K562 (cell line): ENCODE results near the gene PDZK1IP1. TPM values are rescaled to one million over a fixed set of nuclear protein-coding genes. Genes with fewer than 3 reads are reported as not detected.

ENCODE experiments used
- ATAC-seq: fragments of 200-7000 bp; cut with Tn5 transposase; 3 replicates; pipeline ENCODE4 v1.9.1; 2020; ENCODE audit warnings: moderate library complexity
- BruUV-seq: library from RNA; stranded (reverse); fragments of 400-500 nt; replicated peaks from 2 replicates; lab custom pipeline; 2021; lab: Mats Ljungman, UMichigan
- CTCF ChIA-PET: fragments of 300-600 bp; formaldehyde crosslinking; extraction: SDS; loops from one replicate; lab custom pipeline; 2021; ENCODE audit warnings: low intra/inter-chr PET ratio; lab: Yijun Ruan, JAX
- POLR2A ChIA-PET: fragments of 300-600, 350-650 bp; sonication (Branson Sonifier 250); formaldehyde crosslinking; extraction: SDS; loops from one replicate; lab custom pipeline; 2021; ENCODE audit warnings: antibody characterized with exemption, inconsistent platforms; lab: Yijun Ruan, JAX
- DNase-seq, 4 experiments: peaks; one replicate each; pipeline versions ENCODE4 v3.0.0 to v3.0.0-alpha.2; 2011 to 2018; ENCODE audit warnings: low spot score in 3 of 4, mixed read lengths in 3 of 4; ENCODE audit errors: extremely low read depth in 1 of 4
- FAIRE-seq: peaks from 2 replicates; lab custom pipeline; 2011; peaks lifted over from hg19 to GRCh38; lab: Jason Lieb, UNC
- H2AFZ ChIP-seq: 2 replicates; pipeline ENCODE4 v1.6.0; 2011; ENCODE audit warnings: low read depth, low read length, control low read depth, inconsistent platforms
- H3K27ac ChIP-seq: fragments of 200-600 bp; 3 replicates; pipeline ENCODE4 v1.8.0; 2011; ENCODE audit warnings: low read depth, mild to moderate bottlenecking, control low read depth, inconsistent platforms, low read length, moderate library complexity, mixed read lengths; ENCODE audit errors: extremely low read depth
- H3K27me3 ChIP-seq, 2 experiments: fragments of 300-600 bp in 1 of 2; 2 replicates in 1 of 2; 3 replicates in 1 of 2; pipeline versions ENCODE4 v1.6.0 to v1.8.0; 2011; ENCODE audit warnings: inconsistent platforms in 2 of 2, low read length in 2 of 2, mild to moderate bottlenecking in 1 of 2, mixed read lengths in 1 of 2, moderate library complexity in 1 of 2; ENCODE audit not compliant: control insufficient read depth in 2 of 2, insufficient read depth in 2 of 2
- H3K36me3 ChIP-seq: fragments of 300-600 bp; 3 replicates; pipeline ENCODE4 v1.8.0; 2011; ENCODE audit warnings: mild to moderate bottlenecking, low read length, inconsistent platforms; ENCODE audit not compliant: control insufficient read depth, insufficient read depth
- H3K4me1 ChIP-seq, 2 experiments: fragments of 200-600 bp in 1 of 2; replicated peaks in 1 of 2; 2 replicates in 1 of 2; 3 replicates in 1 of 2; pipeline versions ENCODE4 v1.5.1 to v1.8.0; 2011; ENCODE audit warnings: inconsistent platforms in 2 of 2, low read length in 2 of 2, mild to moderate bottlenecking in 1 of 2, mixed read lengths in 1 of 2, moderate library complexity in 1 of 2; ENCODE audit not compliant: control insufficient read depth in 2 of 2, insufficient read depth in 2 of 2
- H3K4me2 ChIP-seq: 2 replicates; pipeline ENCODE4 v1.6.1; 2011; ENCODE audit warnings: low read length, control low read depth, inconsistent platforms, mixed read lengths; ENCODE audit not compliant: insufficient read depth
- H3K4me3 ChIP-seq: fragments of 200-600 bp; sonication (generic), shearing (Covaris generic); 2 replicates; pipeline ENCODE4 v1.5.1; 2016; ENCODE audit warnings: control low read depth, inconsistent platforms
- H3K79me2 ChIP-seq: fragments of 200-600 bp; 3 replicates; pipeline ENCODE4 v1.8.0; 2011; ENCODE audit warnings: low read length, inconsistent platforms; ENCODE audit not compliant: control insufficient read depth, insufficient read depth
- H3K9ac ChIP-seq, 2 experiments: 2 replicates each; pipeline versions ENCODE4 v1.6.0 to v1.6.1; 2011; ENCODE audit warnings: low read depth in 2 of 2, low read length in 2 of 2, control low read depth in 1 of 2, inconsistent platforms in 1 of 2, mild to moderate bottlenecking in 1 of 2, mixed read lengths in 1 of 2; ENCODE audit not compliant: insufficient read depth in 1 of 2
- H3K9me1 ChIP-seq: one replicate; pipeline ENCODE4 v1.6.0; 2011; ENCODE audit warnings: inconsistent platforms, mild to moderate bottlenecking, low read length, moderate library complexity; ENCODE audit not compliant: control insufficient read depth, insufficient read depth
- H3K9me3 ChIP-seq: replicated peaks from 2 replicates; pipeline ENCODE4 v1.5.1; 2011; ENCODE audit warnings: low read depth, low read length, inconsistent platforms; ENCODE audit not compliant: control insufficient read depth, insufficient read depth
- H4K20me1 ChIP-seq: replicated peaks from 2 replicates; pipeline ENCODE4 v1.6.1; 2011; ENCODE audit warnings: low read length, inconsistent platforms, mixed read lengths; ENCODE audit not compliant: control insufficient read depth, insufficient read depth
- ARHGAP35 ChIP-seq: fragments of 450-650 bp; IDR thresholded peaks from 2 replicates; pipeline ENCODE4 v1.6.1; 2018; ENCODE audit not compliant: partially characterized antibody
- ARNT ChIP-seq, 2 experiments: fragments of 450-650 bp; IDR thresholded peaks; 2 replicates each; pipeline ENCODE4 v1.6.1; 2016; ENCODE audit warnings: mild to moderate bottlenecking in 1 of 2
- NBN ChIP-seq: fragments of 450-650 bp; IDR thresholded peaks from 2 replicates; pipeline ENCODE4 v1.6.1; 2016; ENCODE audit warnings: low read depth, mild to moderate bottlenecking
- PPARD ChIP-seq: fragments of 250-450 bp; sonication (Bioruptor Pico); IDR thresholded peaks from 2 replicates; pipeline ENCODE4 v1.8.0; 2022; ENCODE audit warnings: inconsistent platforms, mild to moderate bottlenecking, moderate library complexity
- RBFOX2 ChIP-seq: fragments of 200-400 bp; formaldehyde crosslinking; IDR thresholded peaks from 2 replicates; pipeline ENCODE4 v1.6.1; 2017; ENCODE audit warnings: low read depth, mild to moderate bottlenecking, low read length, moderate library complexity
- TAF9B ChIP-seq: fragments of 450-650 bp; IDR thresholded peaks from 2 replicates; pipeline ENCODE4 v1.6.1; 2018; ENCODE audit warnings: mild to moderate bottlenecking; ENCODE audit not compliant: partially characterized antibody
- XRCC4 ChIP-seq: IDR thresholded peaks from one replicate; pipeline ENCODE4 v1.6.1; 2011; ENCODE audit not compliant: insufficient read depth, insufficient read length; ENCODE audit errors: extremely low read depth
- WGBS: fragments of 100-300 bp; shearing (Covaris generic); methylation state at CpG from one replicate; pipeline ENCODE4 v1.1.6; 2016; ENCODE audit warnings: low coverage, mixed read lengths; ENCODE audit not compliant: insufficient coverage; ENCODE audit errors: missing lambda C conversion rate; 5-methylcytosine and 5-hydroxymethylcytosine counted together
- in situ Hi-C: fragments of 300-500 bp; cut with MboI; formaldehyde crosslinking; loops from 4 replicates; pipeline ENCODE4 v1.15.0; 2018; ENCODE audit warnings: inconsistent platforms, mixed read lengths
- intact Hi-C: fragments of 100-400 bp; cut with micrococcal nuclease; formaldehyde crosslinking; loops from 2 replicates; pipeline ENCODE4 v1.14.2; 2022
- polyA plus RNA-seq, 8 experiments: library from polyadenylated mRNA; depleted of rRNA in 4 of 8; stranded (reverse) in 5 of 8; unstranded in 3 of 8; fragments of >200 nt; fragmentation: Nextera tagmentation in 2 of 8; fragmentation: Illumina TruSeq in 1 of 8; extraction: Ambion mirVana in 2 of 8; extraction: Trizol in 1 of 8; gene quantifications; 2 replicates each; pipeline versions ENCODE4 v1.2.1 to v1.2.3, GENCODE V29; 2011 to 2014; ENCODE audit warnings: inconsistent platforms in 1 of 8, missing spikeins in 1 of 8
- total RNA-seq, 7 experiments: library from RNA; depleted of rRNA in 6 of 7; stranded (reverse); fragments of >200 nt in 6 of 7; fragmentation: Illumina TruSeq in 2 of 7; extraction: Trizol in 2 of 7; gene quantifications; 2 replicates each; pipeline versions ENCODE4 v1.2.1 to v1.2.3, GENCODE V29; 2011 to 2021; ENCODE audit warnings: low replicate concordance in 1 of 7
- TF ChIP-seq, protein P1 (sequence below): fragments of 450-650 bp; IDR thresholded peaks from 2 replicates; pipeline ENCODE4 v1.6.1; 2018; ENCODE audit warnings: mild to moderate bottlenecking, low read depth; ENCODE audit not compliant: partially characterized antibody
- TF ChIP-seq, protein P2 (sequence below): sonication (generic); formaldehyde crosslinking; IDR thresholded peaks from 2 replicates; pipeline ENCODE4 v1.8.0; 2022; ENCODE audit warnings: mild to moderate bottlenecking, missing genetic modification reagents
- TF ChIP-seq, protein P3 (sequence below): sonication (generic); formaldehyde crosslinking; IDR thresholded peaks from 2 replicates; pipeline ENCODE4 v1.8.0; 2022; ENCODE audit warnings: mild to moderate bottlenecking, missing genetic modification reagents

The PDZK1IP1 gene
- total and polyA plus RNA-seq, 9 of the 15 experiments (the other 6 are each of a cell fraction or from before 2014, with no cell fraction given): 0.17 to 0.68 (median 0.53) TPM; not detected in 2

DNA sequence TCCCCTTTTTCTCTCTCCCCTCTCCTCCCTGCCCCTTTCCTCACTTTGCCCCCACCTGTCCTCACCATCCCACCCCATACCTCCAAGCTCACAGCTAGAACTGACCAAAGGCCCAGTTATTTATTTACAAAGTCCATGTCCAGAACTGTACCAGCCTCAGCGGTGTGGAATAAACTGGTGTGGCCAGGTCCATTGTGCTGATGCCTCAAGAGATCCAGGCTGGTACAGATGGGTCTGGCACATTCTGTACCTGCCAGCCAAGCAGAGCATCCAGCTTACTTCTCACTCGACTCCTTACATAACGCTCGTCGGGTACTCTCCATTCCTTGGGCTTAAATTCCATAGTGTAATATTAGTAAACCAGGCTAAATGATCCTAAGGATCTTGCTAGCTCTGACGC is 11.8 kb downstream of the PDZK1IP1 start:
- POLR2A ChIA-PET: interaction anchor here (1.1 to 7.1 kb wide), 6 partner anchors 16 to 102 kb away, joined by 3 to 65 read pairs (median 6); no protein-coding TSS in a partner anchor
- ATAC-seq: no peak
- BruUV-seq: no TSS peak
- in situ Hi-C loops (loop anchor here (10.0 kb wide), 1 partner anchor 247 kb away; no protein-coding TSS in a partner anchor), intact Hi-C loops (loop anchor here (5.0 to 10.0 kb wide), 4 partner anchors 73 to 534 kb away; no protein-coding TSS in a partner anchor)
- peak overlapping the region; percentile 77; the same call in 1 of the 2 replicates for H2AFZ ChIP-seq
- H3K9me3 ChIP-seq: no peaks in the 10 kb centered on the region
- no peaks in the 10 kb centered on the region for H3K36me3 ChIP-seq
- H3K27me3 ChIP-seq: peaks cover 4 to 5% of the 10 kb centered on the region in 2 experiments; a peak in 3 of 5 replicates
- no peak for FAIRE-seq
- 47% methylated on average over 6 of the region's 6 CpGs for WGBS
- H3K9ac ChIP-seq: no peak overlapping the region
- no peak overlapping the region for H3K27ac ChIP-seq
- H3K4me3 ChIP-seq: no peak overlapping the region
- CTCF ChIA-PET: interaction anchor here (2.0 to 3.2 kb wide), 2 partner anchors 227 to 245 kb away, joined by 4 to 23 read pairs; no protein-coding TSS in a partner anchor
- H3K4me1 ChIP-seq: peaks cover 39 to 44% of the 10 kb centered on the region in 2 experiments
- no peaks in the 10 kb centered on the region for H3K9me1 ChIP-seq
- H3K4me2 ChIP-seq: peak overlapping the region; percentile 86; the same call in 1 of the 2 replicates
- H3K79me2 ChIP-seq: peaks cover 8% of the 10 kb centered on the region; the same call in 2 of the 3 replicates
- H4K20me1 ChIP-seq: no peaks in the 10 kb centered on the region
- no peak for DNase-seq
- TF ChIP-seq, protein P1, sequence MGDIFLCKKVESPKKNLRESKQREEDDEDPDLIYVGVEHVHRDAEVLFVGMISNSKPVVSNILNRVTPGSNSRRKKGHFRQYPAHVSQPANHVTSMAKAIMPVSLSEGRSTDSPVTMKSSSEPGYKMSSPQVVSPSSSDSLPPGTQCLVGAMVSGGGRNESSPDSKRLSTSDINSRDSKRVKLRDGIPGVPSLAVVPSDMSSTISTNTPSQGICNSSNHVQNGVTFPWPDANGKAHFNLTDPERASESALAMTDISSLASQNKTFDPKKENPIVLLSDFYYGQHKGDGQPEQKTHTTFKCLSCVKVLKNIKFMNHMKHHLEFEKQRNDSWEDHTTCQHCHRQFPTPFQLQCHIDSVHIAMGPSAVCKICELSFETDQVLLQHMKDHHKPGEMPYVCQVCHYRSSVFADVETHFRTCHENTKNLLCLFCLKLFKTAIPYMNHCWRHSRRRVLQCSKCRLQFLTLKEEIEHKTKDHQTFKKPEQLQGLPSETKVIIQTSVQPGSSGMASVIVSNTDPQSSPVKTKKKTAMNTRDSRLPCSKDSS: no peak
- TF ChIP-seq TAF9B (no peak), RBFOX2 (no peak), NBN (no peak), ARNT (IDR thresholded peaks at IDR 0.05) (no peak), ARHGAP35 (no peak), XRCC4 (no peak), PPARD (CRISPR knock-in tag) (no peak)
- TF ChIP-seq, protein P2, sequence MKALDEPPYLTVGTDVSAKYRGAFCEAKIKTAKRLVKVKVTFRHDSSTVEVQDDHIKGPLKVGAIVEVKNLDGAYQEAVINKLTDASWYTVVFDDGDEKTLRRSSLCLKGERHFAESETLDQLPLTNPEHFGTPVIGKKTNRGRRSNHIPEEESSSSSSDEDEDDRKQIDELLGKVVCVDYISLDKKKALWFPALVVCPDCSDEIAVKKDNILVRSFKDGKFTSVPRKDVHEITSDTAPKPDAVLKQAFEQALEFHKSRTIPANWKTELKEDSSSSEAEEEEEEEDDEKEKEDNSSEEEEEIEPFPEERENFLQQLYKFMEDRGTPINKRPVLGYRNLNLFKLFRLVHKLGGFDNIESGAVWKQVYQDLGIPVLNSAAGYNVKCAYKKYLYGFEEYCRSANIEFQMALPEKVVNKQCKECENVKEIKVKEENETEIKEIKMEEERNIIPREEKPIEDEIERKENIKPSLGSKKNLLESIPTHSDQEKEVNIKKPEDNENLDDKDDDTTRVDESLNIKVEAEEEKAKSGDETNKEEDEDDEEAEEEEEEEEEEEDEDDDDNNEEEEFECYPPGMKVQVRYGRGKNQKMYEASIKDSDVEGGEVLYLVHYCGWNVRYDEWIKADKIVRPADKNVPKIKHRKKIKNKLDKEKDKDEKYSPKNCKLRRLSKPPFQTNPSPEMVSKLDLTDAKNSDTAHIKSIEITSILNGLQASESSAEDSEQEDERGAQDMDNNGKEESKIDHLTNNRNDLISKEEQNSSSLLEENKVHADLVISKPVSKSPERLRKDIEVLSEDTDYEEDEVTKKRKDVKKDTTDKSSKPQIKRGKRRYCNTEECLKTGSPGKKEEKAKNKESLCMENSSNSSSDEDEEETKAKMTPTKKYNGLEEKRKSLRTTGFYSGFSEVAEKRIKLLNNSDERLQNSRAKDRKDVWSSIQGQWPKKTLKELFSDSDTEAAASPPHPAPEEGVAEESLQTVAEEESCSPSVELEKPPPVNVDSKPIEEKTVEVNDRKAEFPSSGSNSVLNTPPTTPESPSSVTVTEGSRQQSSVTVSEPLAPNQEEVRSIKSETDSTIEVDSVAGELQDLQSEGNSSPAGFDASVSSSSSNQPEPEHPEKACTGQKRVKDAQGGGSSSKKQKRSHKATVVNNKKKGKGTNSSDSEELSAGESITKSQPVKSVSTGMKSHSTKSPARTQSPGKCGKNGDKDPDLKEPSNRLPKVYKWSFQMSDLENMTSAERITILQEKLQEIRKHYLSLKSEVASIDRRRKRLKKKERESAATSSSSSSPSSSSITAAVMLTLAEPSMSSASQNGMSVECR (CRISPR knock-in tag): no peak
- TF ChIP-seq, protein P3, sequence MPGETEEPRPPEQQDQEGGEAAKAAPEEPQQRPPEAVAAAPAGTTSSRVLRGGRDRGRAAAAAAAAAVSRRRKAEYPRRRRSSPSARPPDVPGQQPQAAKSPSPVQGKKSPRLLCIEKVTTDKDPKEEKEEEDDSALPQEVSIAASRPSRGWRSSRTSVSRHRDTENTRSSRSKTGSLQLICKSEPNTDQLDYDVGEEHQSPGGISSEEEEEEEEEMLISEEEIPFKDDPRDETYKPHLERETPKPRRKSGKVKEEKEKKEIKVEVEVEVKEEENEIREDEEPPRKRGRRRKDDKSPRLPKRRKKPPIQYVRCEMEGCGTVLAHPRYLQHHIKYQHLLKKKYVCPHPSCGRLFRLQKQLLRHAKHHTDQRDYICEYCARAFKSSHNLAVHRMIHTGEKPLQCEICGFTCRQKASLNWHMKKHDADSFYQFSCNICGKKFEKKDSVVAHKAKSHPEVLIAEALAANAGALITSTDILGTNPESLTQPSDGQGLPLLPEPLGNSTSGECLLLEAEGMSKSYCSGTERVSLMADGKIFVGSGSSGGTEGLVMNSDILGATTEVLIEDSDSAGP (CRISPR knock-in tag): no peak
